Hematopoietic multipotent progenitor cell treated with erythropoietin and hydrocortisone succinate and interleukin-3 and kit ligand, for 17 days (in vitro differentiated cells): ENCODE measurements around the gene LIMS1.

Experiments
- DNase-seq: peaks from one replicate; pipeline ENCODE4 v3.0.0-alpha.2; 2015; ENCODE audit warnings: low spot score

Gene LIMS1

GRCh38 chr2:108615480-108616090 lies 81.3 kb downstream of the LIMS1 start:
- no peak for DNase-seq

GRCh38 chr2:108616318-108616717 lies 82.0 kb downstream of the LIMS1 start:
- DNase-seq = no peak

DNA sequence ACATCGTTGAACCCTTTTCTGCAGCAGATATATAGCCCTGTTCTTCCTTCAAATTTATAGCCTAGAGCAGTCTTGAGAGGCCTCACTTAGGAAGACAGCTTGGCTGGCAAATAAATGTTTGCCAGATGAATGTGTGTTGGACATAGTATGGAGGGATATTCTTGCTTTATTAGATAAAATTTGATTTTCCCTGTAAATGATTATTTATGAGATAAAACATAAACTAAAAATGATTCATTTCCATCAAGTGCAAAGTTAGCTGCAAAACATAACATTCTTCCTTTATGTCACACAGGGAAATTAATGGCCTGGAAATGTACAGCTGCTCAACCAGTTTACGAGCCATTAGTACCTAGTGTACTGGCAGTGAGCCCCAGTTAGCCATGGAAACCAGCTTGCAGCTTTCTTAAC lies 82.5 kb downstream of the LIMS1 start:
- no peak for DNase-seq

DNA sequence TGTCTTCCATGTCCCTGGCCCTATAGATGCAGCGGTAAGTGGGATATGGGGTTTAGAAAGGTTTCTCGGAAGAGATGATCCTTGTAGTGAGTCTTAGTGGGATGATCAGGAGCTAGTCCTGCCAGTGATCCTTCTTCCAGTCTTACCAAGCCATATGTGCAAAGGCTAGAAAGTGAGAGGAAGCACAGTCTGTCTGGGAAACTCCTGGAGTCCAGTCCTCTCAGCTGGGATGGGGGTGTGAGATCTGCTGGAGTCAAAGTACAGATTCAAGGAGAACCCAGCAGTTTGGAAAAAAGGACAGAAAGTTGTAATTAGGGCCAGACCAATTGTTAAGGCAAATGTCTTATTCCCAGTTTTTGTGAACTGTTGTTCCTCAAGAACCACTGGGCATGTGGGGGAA lies 83.3 kb downstream of the LIMS1 start:
- no peak for DNase-seq

DNA sequence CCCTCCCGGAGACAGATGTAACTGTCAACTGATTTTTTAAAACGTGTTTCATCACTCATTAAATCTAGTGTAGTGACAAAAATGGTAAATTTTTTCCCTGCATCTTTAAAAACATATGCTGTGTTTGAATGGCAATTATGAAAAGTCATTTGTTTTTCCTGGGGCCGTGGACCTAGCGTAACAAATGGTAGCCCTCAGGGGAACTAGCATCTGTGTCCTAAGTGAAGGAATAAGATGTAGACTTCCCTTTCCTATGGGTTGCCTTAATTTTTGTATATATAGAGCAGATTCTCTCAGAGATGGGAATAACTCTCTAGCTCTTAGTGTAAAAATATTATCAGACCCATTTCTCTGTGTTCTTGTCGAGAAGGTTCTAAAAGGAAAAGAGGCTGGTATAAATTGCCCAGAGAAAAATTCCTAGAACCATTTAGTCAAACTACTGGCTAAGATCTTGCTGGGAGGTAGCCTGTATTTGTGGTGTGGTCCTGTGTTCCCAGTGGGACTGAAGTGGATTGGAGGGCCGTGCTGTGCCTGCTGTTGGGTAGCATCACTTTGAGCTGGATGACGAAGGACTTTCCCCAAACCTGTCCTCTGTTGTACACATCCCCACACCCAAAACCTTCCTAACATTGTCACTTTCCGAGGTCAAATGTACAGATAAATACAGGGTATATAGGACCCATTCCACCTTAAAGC lies 85.8 kb downstream of the LIMS1 start:
- no peak for DNase-seq

DNA sequence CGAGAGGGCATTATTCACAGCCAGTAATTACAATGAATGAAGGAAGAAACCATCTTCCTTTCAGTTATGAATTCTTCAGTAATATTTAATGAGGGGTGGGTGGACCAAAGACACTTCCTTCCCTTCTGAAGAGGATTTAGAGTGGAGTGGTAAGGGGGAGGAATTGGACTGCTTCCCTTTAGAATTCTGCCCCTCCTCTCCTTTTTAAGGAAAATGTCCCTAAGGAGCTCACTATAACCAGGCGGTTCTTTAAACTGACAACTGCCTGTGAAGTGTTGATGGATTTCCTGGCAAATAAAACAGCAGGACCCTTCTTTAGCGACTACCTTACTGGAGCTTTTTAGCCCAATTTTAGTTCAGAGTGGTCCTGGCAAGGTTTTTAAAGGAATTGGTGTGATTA lies 86.4 kb downstream of the LIMS1 start:
- no peak for DNase-seq

DNA sequence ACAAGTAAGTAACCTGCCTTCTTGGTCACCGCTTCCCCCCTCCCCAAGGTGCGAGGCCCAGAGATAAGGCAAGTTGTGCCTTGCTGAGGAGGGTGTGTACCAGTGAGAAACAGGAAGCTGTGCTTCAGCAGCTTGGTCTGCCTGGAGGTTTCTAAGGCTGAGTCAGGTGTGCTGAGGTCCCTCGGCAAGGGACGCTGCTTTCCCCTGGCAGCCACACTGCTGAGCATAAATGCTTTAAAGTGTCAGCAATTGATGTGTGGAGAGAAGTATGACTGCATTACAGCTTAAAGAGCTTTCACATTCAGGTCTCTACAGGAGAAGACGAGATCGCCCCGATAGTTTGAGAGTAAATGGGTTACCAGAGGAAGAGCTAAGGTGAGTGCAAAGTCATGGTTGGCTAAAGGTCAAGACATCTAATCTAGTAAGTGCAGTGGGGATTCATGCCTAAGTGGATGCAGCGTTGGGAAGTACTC lies 86.9 kb downstream of the LIMS1 start:
- peak; percentile 65 for DNase-seq

DNA sequence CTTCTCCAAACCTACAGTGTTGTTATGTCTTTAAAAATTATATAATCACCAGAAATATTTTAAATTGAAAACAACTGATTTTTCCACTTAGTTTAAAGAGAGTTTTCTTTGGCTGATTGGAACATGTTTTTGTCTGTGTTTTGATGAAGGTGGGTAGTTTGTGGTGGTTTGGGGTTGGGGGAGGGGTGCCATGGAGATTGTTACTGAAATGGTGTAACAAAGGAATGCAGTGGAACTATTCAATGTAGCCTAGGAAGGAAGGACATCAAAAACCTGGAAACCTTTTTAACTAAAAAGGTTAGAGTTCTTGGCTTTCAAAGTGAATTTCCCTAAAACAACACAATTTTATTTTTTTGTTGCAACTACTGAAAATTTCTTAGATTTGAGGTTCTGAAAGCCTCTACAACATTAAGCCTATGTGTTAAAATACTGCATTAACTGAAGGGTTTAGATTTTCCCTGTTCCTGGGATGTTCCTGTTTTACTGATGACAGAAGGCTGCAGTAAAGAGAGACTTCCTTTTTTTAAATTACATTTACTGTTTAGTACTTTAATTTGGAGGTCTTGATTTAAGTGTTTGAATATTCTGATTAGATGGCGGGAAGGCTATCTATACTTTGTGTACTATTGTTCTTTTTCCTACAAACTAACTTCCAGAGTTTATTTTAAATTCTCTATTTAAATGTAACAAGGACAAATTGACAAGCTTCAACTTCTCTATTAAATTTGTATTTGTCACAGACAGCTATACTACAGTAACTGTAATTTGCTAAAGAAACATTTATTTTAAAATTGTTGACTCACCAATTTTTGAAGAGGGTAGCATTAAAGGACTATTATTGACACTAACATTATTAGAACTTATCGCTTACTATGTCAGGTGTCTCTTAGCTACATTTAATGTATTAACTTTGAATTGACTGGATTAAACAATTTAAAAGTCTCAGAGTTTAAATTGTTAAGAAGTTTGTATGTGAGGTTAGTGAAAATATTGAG lies 87.7 kb downstream of the LIMS1 start:
- DNase-seq = no peak

DNA sequence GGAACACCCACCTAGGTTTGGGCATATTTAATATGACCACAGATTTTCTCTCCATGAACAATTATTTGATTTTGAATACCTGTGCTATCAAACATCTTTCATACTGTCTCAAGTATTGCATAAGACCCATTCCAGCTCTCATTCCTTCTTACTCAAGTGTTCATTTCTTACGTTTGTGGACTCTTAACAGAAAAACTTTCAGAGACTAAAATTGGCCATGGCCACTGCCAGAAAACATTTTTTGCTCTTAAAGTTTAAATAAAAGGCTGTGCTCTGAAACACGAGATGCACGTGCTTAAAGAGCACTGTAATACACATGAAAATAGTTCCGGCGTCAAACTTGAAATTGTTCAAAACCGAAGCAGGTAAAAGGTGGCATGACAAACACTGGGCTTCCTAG lies 89.3 kb downstream of the LIMS1 start:
- no peak for DNase-seq

GRCh38 chr2:108625186-108625827 lies 91.0 kb downstream of the LIMS1 start:
- no peak for DNase-seq

GRCh38 chr2:108625828-108626195 lies 91.5 kb downstream of the LIMS1 start:
- DNase-seq = no peak

DNA sequence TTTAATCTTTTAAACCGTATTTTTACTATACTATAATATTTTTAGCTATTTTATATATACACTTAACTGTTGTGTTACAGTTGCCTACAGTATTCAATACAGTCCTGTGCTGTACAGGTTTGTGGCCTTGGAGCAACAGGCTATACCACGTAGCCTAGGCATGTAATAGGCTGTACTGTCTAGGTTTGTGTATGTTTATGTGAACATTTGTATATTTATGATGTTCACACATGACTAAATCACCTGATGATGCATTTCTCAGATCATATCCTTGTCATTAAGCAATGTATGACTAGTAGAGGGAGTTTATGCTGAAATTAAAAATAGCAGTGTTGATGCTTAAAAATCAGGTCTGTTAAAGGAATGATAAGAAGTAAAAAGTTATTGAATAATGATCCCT lies 92.7 kb downstream of the LIMS1 start:
- DNase-seq = no peak

- no peak for DNase-seq
Measured at GRCh38 chr2:108627911-108628567, 93.8 kb downstream of the LIMS1 start.

DNA sequence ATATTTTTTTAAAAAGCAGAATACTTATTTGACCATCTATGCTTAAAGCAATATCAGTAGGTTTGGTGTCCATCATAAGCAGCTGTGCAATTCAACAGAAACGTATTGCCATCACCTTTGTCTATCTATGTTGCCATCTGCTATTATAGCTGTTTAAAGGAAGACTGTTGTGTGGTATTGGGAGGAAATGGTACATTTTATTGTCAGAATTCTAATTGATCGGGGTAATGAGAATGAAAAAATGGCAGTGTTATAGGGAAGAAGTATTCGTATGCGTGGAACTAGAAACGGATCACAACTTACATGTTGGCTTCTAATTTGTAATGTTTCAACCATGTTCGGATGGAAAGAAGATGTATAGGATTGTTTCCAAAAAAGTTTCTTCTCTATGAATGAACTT lies 94.7 kb downstream of the LIMS1 start:
- DNase-seq = no peak

DNA sequence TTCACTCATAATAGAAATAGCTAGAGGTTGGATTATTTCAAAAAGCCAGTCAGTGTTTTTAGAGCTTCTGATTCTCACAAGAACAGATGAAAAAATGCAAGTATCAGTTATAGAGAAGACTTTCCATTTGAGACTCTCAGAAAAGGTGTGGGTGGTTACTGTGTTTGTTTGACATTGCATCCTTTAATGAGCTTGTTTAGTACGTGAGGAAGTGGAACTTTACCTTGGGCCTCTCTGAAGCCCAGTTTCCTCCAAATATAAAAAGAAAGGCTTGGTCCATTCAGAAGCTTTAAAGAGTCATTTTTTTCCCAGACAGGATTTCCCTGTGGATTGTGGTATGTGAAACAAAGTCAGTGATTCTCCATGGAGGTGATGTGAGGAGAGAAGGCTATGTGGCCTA lies 95.1 kb downstream of the LIMS1 start:
- DNase-seq = no peak

DNA sequence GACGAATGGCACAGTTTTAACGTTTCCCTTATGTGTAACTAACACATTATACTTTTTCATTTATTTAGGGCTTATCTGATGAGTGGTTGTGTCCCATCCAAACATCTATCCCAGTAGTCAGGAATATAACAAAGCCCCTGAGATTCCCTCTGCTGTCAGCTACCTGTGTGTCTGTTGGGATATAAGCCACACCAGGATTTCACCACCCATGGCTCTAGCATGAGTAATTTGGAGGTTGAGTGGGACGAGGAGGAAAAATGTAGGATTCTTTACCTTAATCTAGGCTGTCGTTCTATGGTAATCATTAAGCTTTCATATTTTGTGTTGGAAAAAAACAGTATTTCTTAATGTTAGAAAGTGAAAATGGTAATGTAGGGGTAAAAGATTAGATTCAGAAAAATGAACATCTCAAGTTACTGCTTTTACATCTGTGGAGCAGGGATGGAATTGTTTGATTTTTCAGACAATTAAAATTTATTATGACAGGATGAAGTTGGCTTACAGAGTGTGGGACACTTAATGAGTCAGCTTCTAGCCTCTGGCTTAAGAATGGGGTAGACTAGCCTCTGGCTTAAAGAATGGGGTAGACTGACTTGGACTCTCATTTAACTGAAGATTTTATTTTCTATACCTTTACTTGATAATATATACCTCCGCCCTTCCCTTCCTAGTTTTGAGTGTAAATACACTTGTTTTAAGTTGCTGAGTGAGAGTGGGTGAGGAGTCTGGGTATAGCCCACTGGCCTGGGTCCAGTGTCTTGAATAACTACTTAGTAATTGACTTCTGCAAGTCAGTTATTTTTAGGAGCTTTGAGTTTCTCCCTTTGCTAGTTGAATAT lies 96.5 kb downstream of the LIMS1 start:
- no peak for DNase-seq

DNA sequence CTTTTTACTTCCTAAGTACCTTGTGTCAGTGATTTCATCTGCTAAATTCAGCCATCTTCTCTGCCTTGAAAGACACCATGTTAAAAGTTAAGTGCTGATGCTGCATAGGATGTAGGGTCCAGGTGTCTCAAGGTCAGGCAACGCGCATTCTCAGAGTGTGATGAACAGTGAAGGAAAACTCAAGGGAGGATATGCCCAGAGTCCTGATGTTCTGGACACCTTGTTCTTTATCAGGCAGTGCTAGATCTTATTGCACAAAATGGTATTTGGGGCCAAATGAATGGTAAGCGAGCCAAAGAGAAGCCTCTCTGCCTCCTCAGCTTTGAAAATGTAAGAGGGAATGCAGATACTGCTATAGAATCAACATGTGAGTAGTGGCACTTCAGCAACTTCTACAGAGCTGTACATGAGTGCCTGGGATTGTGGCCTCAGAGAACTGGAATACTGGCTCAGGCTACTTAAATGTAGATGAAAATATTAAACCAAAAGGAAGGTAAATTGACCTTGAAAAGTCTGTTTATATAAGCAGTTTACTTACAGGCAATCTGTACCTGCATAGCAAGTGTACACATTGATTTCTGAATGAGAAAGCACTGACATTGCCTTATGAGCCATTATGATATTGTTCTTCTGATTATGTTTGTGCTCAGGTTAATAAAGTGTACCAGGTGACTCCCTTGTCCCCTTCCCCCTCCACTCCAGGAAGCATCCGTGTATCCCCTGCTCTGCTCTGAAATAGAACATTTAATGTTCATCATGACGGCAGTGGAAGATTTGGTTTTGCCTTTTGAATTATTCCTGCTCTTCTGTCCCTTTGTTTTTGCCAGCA lies 98.3 kb downstream of the LIMS1 start:
- no peak for DNase-seq

- DNase-seq = no peak
Measured at GRCh38 chr2:108633409-108633808, 99.1 kb downstream of the LIMS1 start.

GRCh38 chr2:108634011-108634410 lies 99.7 kb downstream of the LIMS1 start:
- DNase-seq = no peak
